Activated naive CD4-positive, alpha-beta T cell treated with anti-CD3 and anti-CD28 coated beads, Interleukin-2, amount 50 U/mL, for 16 hours (primary cell): ENCODE measurements around the gene PSMA6.
"Not testable (repeated sequence)": the region's sequence is repeated elsewhere in the genome, so short reads cannot be mapped to it uniquely, and the experiment has no call there.

Source experiments
- DNase-seq: peaks from one replicate; pipeline ENCODE4 v3.0.0-alpha.2; 2020

Gene PSMA6

GRCh38 chr14:35326375-35326774 is 34.2 kb downstream of the PSMA6 start:
- no peak for DNase-seq

GRCh38 chr14:35331605-35332516 is 39.7 kb downstream of the PSMA6 start:
- no peak for DNase-seq

- DNase-seq = peak; percentile 54
These were observed 40.5 kb downstream of the PSMA6 start for GRCh38 chr14:35332517-35333263.

- no peak for DNase-seq
These were observed 41.1 kb downstream of the PSMA6 start for GRCh38 chr14:35333264-35333730.

- DNase-seq = no peak
These were observed 41.9 kb downstream of the PSMA6 start for GRCh38 chr14:35333797-35334743.

- no peak for DNase-seq
These were observed 43.4 kb downstream of the PSMA6 start for GRCh38 chr14:35335388-35336092.

GRCh38 chr14:35336171-35336493 is 44.0 kb downstream of the PSMA6 start:
- DNase-seq = not testable (repeated sequence)

GRCh38 chr14:35336494-35337268 is 44.5 kb downstream of the PSMA6 start:
- DNase-seq = no peak

GRCh38 chr14:35337269-35338255 is 45.4 kb downstream of the PSMA6 start:
- no peak for DNase-seq

GRCh38 chr14:35338731-35339405 is 46.7 kb downstream of the PSMA6 start:
- no peak for DNase-seq

GRCh38 chr14:35339761-35340406 is 47.7 kb downstream of the PSMA6 start:
- DNase-seq = no peak

GRCh38 chr14:35340616-35341453 is 48.7 kb downstream of the PSMA6 start:
- no peak for DNase-seq

GRCh38 chr14:35341454-35341750 is 49.2 kb downstream of the PSMA6 start:
- no peak for DNase-seq

- no peak for DNase-seq
These were observed 49.7 kb downstream of the PSMA6 start for GRCh38 chr14:35341751-35342488.

GRCh38 chr14:35342489-35343010 is 50.4 kb downstream of the PSMA6 start:
- no peak for DNase-seq

- DNase-seq = no peak
These were observed 51.5 kb downstream of the PSMA6 start for GRCh38 chr14:35343702-35344101.

- DNase-seq = no peak
These were observed 52.1 kb downstream of the PSMA6 start for GRCh38 chr14:35344107-35344807.
